SK-N-SH treated with all-trans-retinoic acid at 6 μM for 48 hours (cell line): ENCODE results near the gene NTSR1.

Experiments
- ATAC-seq: fragments of 200-7000 bp; cut with Tn5 transposase; 3 replicates; pipeline ENCODE4 v1.9.1; 2020; ENCODE audit warnings: mild to moderate bottlenecking, moderate library complexity
- ARNTL ChIP-seq: fragments of 450-650 bp; formaldehyde crosslinking; IDR thresholded peaks from 2 replicates; pipeline ENCODE4 v1.5.0; 2020; ENCODE audit warnings: low read depth, mild to moderate bottlenecking, moderate library complexity, borderline replicate concordance
- BACH2 ChIP-seq: fragments of 250-450 bp; sonication (Bioruptor Pico); IDR thresholded peaks from 2 replicates; pipeline ENCODE4 v1.9.0; 2021; ENCODE audit warnings: mild to moderate bottlenecking, borderline replicate concordance
- CREB5 ChIP-seq: fragments of 250-450 bp; sonication (Bioruptor Pico); IDR thresholded peaks from 2 replicates; pipeline ENCODE4 v1.5.1; 2020; ENCODE audit warnings: low read depth, mild to moderate bottlenecking, moderate library complexity
- CSDC2 ChIP-seq: fragments of 250-450 bp; sonication (Bioruptor Pico); IDR thresholded peaks from 2 replicates; pipeline ENCODE4 v1.5.0; 2020; ENCODE audit warnings: mild to moderate bottlenecking, moderate library complexity
- CSRNP3 ChIP-seq: fragments of 250-450 bp; sonication (Bioruptor Pico); IDR thresholded peaks from 2 replicates; pipeline ENCODE4 v1.5.1; 2021; ENCODE audit warnings: mild to moderate bottlenecking, moderate library complexity
- ESRRG ChIP-seq: fragments of 250-450 bp; sonication (Bioruptor Pico); IDR thresholded peaks from 2 replicates; pipeline ENCODE4 v1.6.1; 2021; ENCODE audit warnings: mild to moderate bottlenecking
- GLIS3 ChIP-seq: fragments of 250-450 bp; sonication (Bioruptor Pico); IDR thresholded peaks from 2 replicates; pipeline ENCODE4 v1.5.0; 2020; ENCODE audit warnings: mild to moderate bottlenecking, moderate library complexity
- ISL1 ChIP-seq: fragments of 250-450 bp; sonication (Bioruptor Pico); IDR thresholded peaks from 2 replicates; pipeline ENCODE4 v2.1.2; 2022; ENCODE audit warnings: mild to moderate bottlenecking, moderate library complexity
- OSR1 ChIP-seq: fragments of 250-450 bp; sonication (Bioruptor Pico); IDR thresholded peaks from 2 replicates; pipeline ENCODE4 v1.8.0; 2022; ENCODE audit warnings: moderate library complexity, mild to moderate bottlenecking, inconsistent platforms
- PATZ1 ChIP-seq: fragments of 250-450 bp; sonication (Bioruptor Pico); IDR thresholded peaks from 2 replicates; pipeline ENCODE4 v1.8.0; 2020; ENCODE audit warnings: mild to moderate bottlenecking, moderate library complexity, borderline replicate concordance
- PPARA ChIP-seq: fragments of 250-450 bp; sonication (Bioruptor Pico); IDR thresholded peaks from 2 replicates; pipeline ENCODE4 v1.5.0; 2020; ENCODE audit warnings: mild to moderate bottlenecking, borderline replicate concordance
- RARB ChIP-seq: fragments of 250-450 bp; sonication (Bioruptor Pico); IDR thresholded peaks from 2 replicates; pipeline ENCODE4 v1.8.0; 2021; ENCODE audit warnings: mild to moderate bottlenecking, moderate library complexity
- SNAI2 ChIP-seq: fragments of 250-450 bp; sonication (Bioruptor Pico); IDR thresholded peaks from 2 replicates; pipeline ENCODE4 v1.5.0; 2020; ENCODE audit warnings: mild to moderate bottlenecking, moderate library complexity
- TCF4 ChIP-seq: fragments of 250-450 bp; sonication (Bioruptor Pico); IDR thresholded peaks from 2 replicates; pipeline ENCODE4 v1.8.0; 2021; ENCODE audit warnings: mild to moderate bottlenecking, moderate library complexity, borderline replicate concordance
- TOX ChIP-seq: fragments of 250-450 bp; sonication (Bioruptor Pico); IDR thresholded peaks from 2 replicates; pipeline ENCODE4 v1.8.0; 2021; ENCODE audit warnings: mild to moderate bottlenecking, moderate library complexity, borderline replicate concordance
- TSHZ2 ChIP-seq: fragments of 250-450 bp; sonication (Bioruptor Pico); IDR thresholded peaks from 2 replicates; pipeline ENCODE4 v1.5.0; 2020; ENCODE audit warnings: mild to moderate bottlenecking, moderate library complexity
- ZC3H10 ChIP-seq: fragments of 250-450 bp; sonication (Bioruptor Pico); IDR thresholded peaks from 2 replicates; pipeline ENCODE4 v1.5.1; 2021; ENCODE audit warnings: mild to moderate bottlenecking, moderate library complexity
- ZFP3 ChIP-seq: fragments of 250-450 bp; sonication (Bioruptor Pico); IDR thresholded peaks from 2 replicates; pipeline ENCODE4 v1.5.0; 2020; ENCODE audit warnings: mild to moderate bottlenecking, moderate library complexity
- ZFP30 ChIP-seq: fragments of 450-650 bp; formaldehyde crosslinking; IDR thresholded peaks from 2 replicates; pipeline ENCODE4 v1.5.0; 2022; ENCODE audit warnings: mild to moderate bottlenecking, moderate library complexity
- ZNF565 ChIP-seq: fragments of 450-650 bp; formaldehyde crosslinking; conservative IDR thresholded peaks from 2 replicates; pipeline ENCODE4 v1.5.0; 2020; ENCODE audit warnings: low read depth, mild to moderate bottlenecking, moderate library complexity
- ZNF70 ChIP-seq: fragments of 450-650 bp; formaldehyde crosslinking; IDR thresholded peaks from 2 replicates; pipeline ENCODE4 v1.5.0; 2020; ENCODE audit warnings: mild to moderate bottlenecking, moderate library complexity
- ZNF8 ChIP-seq: fragments of 450-650 bp; formaldehyde crosslinking; IDR thresholded peaks from 2 replicates; pipeline ENCODE4 v1.5.0; 2020; ENCODE audit warnings: mild to moderate bottlenecking, moderate library complexity
- TF ChIP-seq, protein P1 (sequence below): fragments of 250-450 bp; sonication (Bioruptor Pico); IDR thresholded peaks from 2 replicates; pipeline ENCODE4 v1.8.0; 2021; ENCODE audit warnings: low read depth, mild to moderate bottlenecking, moderate library complexity, borderline replicate concordance

Gene NTSR1

DNA sequence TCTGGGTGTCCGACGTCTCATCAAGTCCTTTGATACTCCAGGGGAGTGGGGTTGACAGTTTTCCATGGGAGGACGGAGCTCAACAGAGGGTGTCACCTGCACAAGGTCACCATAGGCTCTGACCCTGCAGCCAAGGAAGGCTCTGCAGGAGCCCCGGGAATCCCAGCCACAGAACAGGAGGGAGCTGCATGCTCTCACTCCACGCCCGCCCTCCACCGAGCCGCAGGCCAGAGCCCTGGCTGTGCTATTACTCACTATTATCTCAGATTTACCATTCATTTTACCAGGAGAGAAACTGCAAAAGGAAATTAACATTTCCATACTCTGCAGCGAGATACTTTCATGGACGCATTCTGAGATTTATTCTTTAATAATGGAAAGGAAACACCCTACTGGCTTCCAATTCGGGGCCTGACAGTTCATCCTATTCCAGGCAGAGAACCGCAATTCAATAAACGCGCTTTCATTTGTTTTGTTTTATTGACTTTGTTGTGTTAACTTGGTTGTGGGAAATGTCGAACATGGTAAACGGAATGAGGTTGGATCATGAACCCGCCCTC is 18.3 kb upstream of the NTSR1 start:
- no peak for ATAC-seq
- TF ChIP-seq ZNF565 (CRISPR knock-in tag) (no peak), GLIS3 (no peak), CREB5 (CRISPR knock-in tag) (no peak), ZNF70 (CRISPR knock-in tag) (no peak), ISL1 (CRISPR knock-in tag) (no peak), ZC3H10 (CRISPR knock-in tag) (no peak), TCF4 (CRISPR knock-in tag) (no peak), CSRNP3 (no peak), ZNF8 (CRISPR knock-in tag) (no peak), ZFP30 (CRISPR knock-in tag) (no peak), ESRRG (no peak), TOX (no peak), ARNTL (CRISPR knock-in tag) (no peak), BACH2 (CRISPR knock-in tag) (no peak), CSDC2 (no peak), PATZ1 (CRISPR knock-in tag) (no peak), RARB (CRISPR knock-in tag) (no peak), OSR1 (CRISPR knock-in tag) (no peak)
- TF ChIP-seq, protein P1, sequence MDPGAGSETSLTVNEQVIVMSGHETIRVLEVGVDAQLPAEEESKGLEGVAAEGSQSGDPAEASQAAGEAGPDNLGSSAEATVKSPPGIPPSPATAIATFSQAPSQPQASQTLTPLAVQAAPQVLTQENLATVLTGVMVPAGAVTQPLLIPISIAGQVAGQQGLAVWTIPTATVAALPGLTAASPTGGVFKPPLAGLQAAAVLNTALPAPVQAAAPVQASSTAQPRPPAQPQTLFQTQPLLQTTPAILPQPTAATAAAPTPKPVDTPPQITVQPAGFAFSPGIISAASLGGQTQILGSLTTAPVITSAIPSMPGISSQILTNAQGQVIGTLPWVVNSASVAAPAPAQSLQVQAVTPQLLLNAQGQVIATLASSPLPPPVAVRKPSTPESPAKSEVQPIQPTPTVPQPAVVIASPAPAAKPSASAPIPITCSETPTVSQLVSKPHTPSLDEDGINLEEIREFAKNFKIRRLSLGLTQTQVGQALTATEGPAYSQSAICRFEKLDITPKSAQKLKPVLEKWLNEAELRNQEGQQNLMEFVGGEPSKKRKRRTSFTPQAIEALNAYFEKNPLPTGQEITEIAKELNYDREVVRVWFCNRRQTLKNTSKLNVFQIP = no peak

DNA sequence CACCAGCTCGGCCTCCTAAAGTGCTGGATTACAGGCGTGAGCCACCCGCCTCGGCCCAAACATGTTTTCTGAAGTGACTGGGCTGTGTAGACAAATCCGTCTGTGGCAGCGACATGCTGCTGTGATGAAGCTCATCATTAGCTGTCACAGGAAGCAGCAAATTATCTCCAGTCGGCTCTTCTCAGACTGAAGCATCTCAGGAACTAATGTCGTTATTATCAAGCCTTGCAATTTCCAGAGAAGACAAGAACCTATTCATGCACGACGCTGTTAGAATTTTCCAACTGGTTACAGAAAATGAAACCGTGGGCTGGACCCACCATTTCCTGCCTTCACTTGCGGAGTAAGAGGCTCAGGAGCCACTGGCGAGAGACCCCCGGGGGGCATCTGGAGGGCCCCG is 17.1 kb upstream of the NTSR1 start:
- TF ChIP-seq ISL1 (CRISPR knock-in tag) = no peak
- TF ChIP-seq ZC3H10 (CRISPR knock-in tag) = no peak
- no peak for TF ChIP-seq RARB (CRISPR knock-in tag)
- no peak for TF ChIP-seq SNAI2
- TF ChIP-seq TSHZ2 (CRISPR knock-in tag) = no peak
- ATAC-seq = no peak

GRCh38 chr20:62692176-62692575 is 16.5 kb upstream of the NTSR1 start:
- TF ChIP-seq PATZ1 (CRISPR knock-in tag) (no peak), GLIS3 (no peak), OSR1 (CRISPR knock-in tag) (no peak), ZNF8 (CRISPR knock-in tag) (no peak), PPARA (CRISPR knock-in tag) (no peak), TCF4 (CRISPR knock-in tag) (no peak), CSDC2 (no peak), ISL1 (CRISPR knock-in tag) (no peak), ZFP3 (CRISPR knock-in tag) (no peak), ZFP30 (CRISPR knock-in tag) (no peak)
- ATAC-seq = no peak
